ENCODE measurements around the gene ZNF239. TPM values are rescaled to one million over a fixed set of nuclear protein-coding genes. Genes with fewer than 3 reads are reported as not detected.
A peak's percentile ranks its signal among the peaks of the same experiment; 100 is the strongest.

Gene ZNF239
- total and polyA plus RNA-seq, 2 of the 8 experiments (the other 6 are each of a cell fraction or from before 2014, with no cell fraction given), result 2.4 to 11.4 TPM

- no peak for TF ChIP-seq KDM5A (IDR thresholded peaks at IDR 0.05; ENCODE audit: low read length)
- TF ChIP-seq KDM4A (IDR thresholded peaks at IDR 0.05; ENCODE audit: low read depth, low read length, severe bottlenecking), result peak; percentile 93
- peak; percentile 91 for TF ChIP-seq MAX (IDR thresholded peaks at IDR 0.05)
- peak; percentile 57 for TF ChIP-seq RNF2 (IDR thresholded peaks at IDR 0.05; ENCODE audit: borderline replicate concordance, low read depth, low read length, missing control alignments, poor library complexity, severe bottlenecking)
- no peak for TF ChIP-seq RFX5 (IDR thresholded peaks at IDR 0.05; ENCODE audit: borderline replicate concordance, low read depth, low read length)
- TF ChIP-seq GABPA (IDR thresholded peaks at IDR 0.05; ENCODE audit: borderline replicate concordance, insufficient read depth, low read length), result peak; percentile 61; the same call in 1 of the 2 replicates
- no peak for TF ChIP-seq YY1 (IDR thresholded peaks at IDR 0.05; ENCODE audit: low read depth, low read length)
- TF ChIP-seq ZNF274 (IDR thresholded peaks at IDR 0.05; ENCODE audit: borderline replicate concordance, extremely low read depth, low read length), result no peak
- peak; percentile 73; the same call in 1 of the 2 replicates for TF ChIP-seq E2F6 (IDR thresholded peaks at IDR 0.05)
- TF ChIP-seq JUN (IDR thresholded peaks at IDR 0.05; ENCODE audit: low read depth, low read length), result no peak
- no peak for TF ChIP-seq HDAC6 (IDR thresholded peaks at IDR 0.05; ENCODE audit: low read depth, low read length)
- no peak for TF ChIP-seq RAD21 (IDR thresholded peaks at IDR 0.05 in 1 of 2, conservative IDR thresholded peaks at IDR 0.05 in 1 of 2; ENCODE audit: low read depth in 2 of 2, low read length in 2 of 2)
- no peak for TF ChIP-seq ATF3 (IDR thresholded peaks at IDR 0.05; ENCODE audit: insufficient read depth, low read depth, low read length)
- no peak for TF ChIP-seq EZH2 (IDR thresholded peaks at IDR 0.05; ENCODE audit: low read depth, low read length, severe bottlenecking)
- TF ChIP-seq JUND (IDR thresholded peaks at IDR 0.05; ENCODE audit: low read length), result no peak
- TF ChIP-seq SIRT6 (IDR thresholded peaks at IDR 0.05; ENCODE audit: low read length), result no peak
- TF ChIP-seq BACH1 (IDR thresholded peaks at IDR 0.05; ENCODE audit: low read length), result no peak
- TF ChIP-seq MAFK (IDR thresholded peaks at IDR 0.05; ENCODE audit: low read depth, low read length), result no peak
- 0 out of 4 replicates have a peak, but pooled peaks of 1 of the 2 experiments have one; percentile 36 for TF ChIP-seq HDAC2 (IDR thresholded peaks at IDR 0.05; ENCODE audit: borderline replicate concordance in 1 of 2, low read depth in 2 of 2, low read length in 2 of 2)
- no peak for TF ChIP-seq POU5F1 (IDR thresholded peaks at IDR 0.05; ENCODE audit: low read depth, low read length)
- TF ChIP-seq CHD1 (IDR thresholded peaks at IDR 0.05; ENCODE audit: low read depth, low read length), result no peak
Measured at GRCh38 chr10:43574001-43574892, at the start of gene ZNF239 (continued).
